Right lobe of liver (tissue), 6 donors: ENCODE measurements around the gene NPPC. TPM values are rescaled to one million over a fixed set of nuclear protein-coding genes. Genes with fewer than 3 reads are reported as not detected.
A peak's percentile ranks its signal among the peaks of the same experiment; 100 is the strongest.

Experiments used
- ATAC-seq, 4 donors: fragments of 200-7000 bp; cut with Tn5 transposase; one replicate each; pipeline ENCODE4 v1.9.1; 2020; ENCODE audit warnings: mild to moderate bottlenecking in 4 of 4, moderate library complexity in 4 of 4
- DNase-seq, 3 donors: peaks; one replicate each; pipeline ENCODE4 v3.0.0-alpha.2; 2020
- H3K27ac ChIP-seq, 3 donors: fragments of 200-600 bp; one replicate each; pipeline ENCODE4 v1.8.0; 2022
- H3K27me3 ChIP-seq, 2 donors: fragments of 200-600 bp; one replicate each; pipeline ENCODE4 v1.8.0; 2022
- H3K36me3 ChIP-seq, 4 donors: fragments of 200-600 bp; sonication (generic) in 1 of 4; one replicate each; pipeline versions ENCODE4 v1.5.1 to v1.8.0; 2017 to 2022; ENCODE audit warnings: control low read depth in 1 of 4
- H3K4me1 ChIP-seq, 4 donors: fragments of 200-600 bp; sonication (generic) in 1 of 4; one replicate each; pipeline versions ENCODE4 v1.5.1 to v1.8.0; 2017 to 2022; ENCODE audit warnings: control low read depth in 1 of 4
- H3K4me3 ChIP-seq, 3 donors: fragments of 200-600 bp; one replicate each; pipeline ENCODE4 v1.8.0; 2022
- H3K9me3 ChIP-seq, 4 donors: fragments of 200-600 bp; sonication (generic) in 1 of 4; one replicate each; pipeline versions ENCODE4 v1.5.1 to v1.8.0; 2017 to 2022; ENCODE audit warnings: control low read depth in 1 of 4
- POLR2A ChIP-seq: fragments of 450-650 bp; IDR thresholded peaks from one replicate; pipeline ENCODE4 v1.6.1; 2017; ENCODE audit warnings: antibody characterized with exemption, mild to moderate bottlenecking
- WGBS: methylation state at CpG from one replicate; pipeline ENCODE4 v1.1.6; 2018; ENCODE audit warnings: low coverage, low lambda C conversion rate; ENCODE audit not compliant: insufficient coverage; ENCODE audit errors: missing lambda C conversion rate; 5-methylcytosine and 5-hydroxymethylcytosine counted together
- intact Hi-C, 2 donors: fragments of 100-400 bp; cut with DNase I; formaldehyde crosslinking; loops; one replicate each; pipeline versions ENCODE4 v1.11.2 to v1.14.1; 2022
- total RNA-seq, 6 experiments: library from RNA; depleted of rRNA in 2 of 6; stranded (reverse); fragments of >200 nt in 2 of 6; fragmentation: NEBNext Ultra II Directional in 3 of 6; extraction: Animal tissue kit (Norgen Biotek cat#: 25700) in 3 of 6; gene quantifications; one replicate each; pipeline versions ENCODE4 v1.1.0 to v1.2.4, GENCODE V29; 2016 to 2023
- TF ChIP-seq, protein P1 (sequence below), 4 donors: fragments of 200-600 bp in 3 of 4; fragments of 450-650 bp in 1 of 4; IDR thresholded peaks; one replicate each; pipeline versions ENCODE4 v1.5.1 to v1.8.0; 2016 to 2022; ENCODE audit warnings: antibody characterized with exemption in 4 of 4, mild to moderate bottlenecking in 2 of 4
- donor health status: DM: no; HTN: yes; CAD: no.
- donor health status: DM: no; HTN: no; CAD: no.
- donor health status: DM: no; HTN: no; CAD: no.
- donor health status: DM: no; HTN: yes; CAD: no.
- donor health status: DM: no; HTN: yes; CAD: no.

NPPC gene
- total RNA-seq, 6 experiments from 2014 or later: not detected

DNA sequence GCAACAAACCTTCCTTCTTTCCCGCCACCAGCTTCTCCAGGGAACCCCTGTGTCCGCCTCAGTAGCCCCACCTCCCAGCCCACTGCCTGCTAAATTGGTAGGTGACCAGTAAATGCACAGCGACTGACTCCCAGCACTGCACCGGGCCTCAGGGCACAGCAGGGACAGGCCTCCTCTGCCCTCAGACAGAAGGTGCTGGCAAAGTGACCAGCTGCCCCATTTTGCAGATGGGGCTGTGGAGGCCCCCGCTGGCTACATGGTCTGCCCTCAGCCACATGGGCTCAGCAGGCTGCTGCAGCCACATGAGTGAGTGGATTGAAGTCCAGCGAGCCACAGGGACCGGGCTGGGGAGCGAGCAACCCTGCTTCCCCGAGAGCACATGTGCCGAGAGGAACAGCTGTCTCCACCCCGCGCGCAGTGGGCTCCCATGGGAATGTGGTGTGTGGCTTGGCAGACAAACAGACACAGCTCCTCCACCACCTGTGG is 7.8 kb upstream of the NPPC start:
- Histone ChIP-seq H3K9me3 (no peaks in the 10 kb centered on the region), H3K4me3 (no peak overlapping the region), H3K4me1 (no peaks in the 10 kb centered on the region), H3K27me3 (no peaks in the 10 kb centered on the region), H3K36me3 (no peaks in the 10 kb centered on the region), H3K27ac (no peak overlapping the region)
- TF ChIP-seq, protein P1, sequence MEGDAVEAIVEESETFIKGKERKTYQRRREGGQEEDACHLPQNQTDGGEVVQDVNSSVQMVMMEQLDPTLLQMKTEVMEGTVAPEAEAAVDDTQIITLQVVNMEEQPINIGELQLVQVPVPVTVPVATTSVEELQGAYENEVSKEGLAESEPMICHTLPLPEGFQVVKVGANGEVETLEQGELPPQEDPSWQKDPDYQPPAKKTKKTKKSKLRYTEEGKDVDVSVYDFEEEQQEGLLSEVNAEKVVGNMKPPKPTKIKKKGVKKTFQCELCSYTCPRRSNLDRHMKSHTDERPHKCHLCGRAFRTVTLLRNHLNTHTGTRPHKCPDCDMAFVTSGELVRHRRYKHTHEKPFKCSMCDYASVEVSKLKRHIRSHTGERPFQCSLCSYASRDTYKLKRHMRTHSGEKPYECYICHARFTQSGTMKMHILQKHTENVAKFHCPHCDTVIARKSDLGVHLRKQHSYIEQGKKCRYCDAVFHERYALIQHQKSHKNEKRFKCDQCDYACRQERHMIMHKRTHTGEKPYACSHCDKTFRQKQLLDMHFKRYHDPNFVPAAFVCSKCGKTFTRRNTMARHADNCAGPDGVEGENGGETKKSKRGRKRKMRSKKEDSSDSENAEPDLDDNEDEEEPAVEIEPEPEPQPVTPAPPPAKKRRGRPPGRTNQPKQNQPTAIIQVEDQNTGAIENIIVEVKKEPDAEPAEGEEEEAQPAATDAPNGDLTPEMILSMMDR (IDR thresholded peaks at IDR 0.05): no peak
- TF ChIP-seq POLR2A: no peak
- 80% methylated on average over 2 of the region's 13 CpGs for WGBS
- ATAC-seq (no peak), DNase-seq (no peak)
- intact Hi-C loops: no loop called here

DNA sequence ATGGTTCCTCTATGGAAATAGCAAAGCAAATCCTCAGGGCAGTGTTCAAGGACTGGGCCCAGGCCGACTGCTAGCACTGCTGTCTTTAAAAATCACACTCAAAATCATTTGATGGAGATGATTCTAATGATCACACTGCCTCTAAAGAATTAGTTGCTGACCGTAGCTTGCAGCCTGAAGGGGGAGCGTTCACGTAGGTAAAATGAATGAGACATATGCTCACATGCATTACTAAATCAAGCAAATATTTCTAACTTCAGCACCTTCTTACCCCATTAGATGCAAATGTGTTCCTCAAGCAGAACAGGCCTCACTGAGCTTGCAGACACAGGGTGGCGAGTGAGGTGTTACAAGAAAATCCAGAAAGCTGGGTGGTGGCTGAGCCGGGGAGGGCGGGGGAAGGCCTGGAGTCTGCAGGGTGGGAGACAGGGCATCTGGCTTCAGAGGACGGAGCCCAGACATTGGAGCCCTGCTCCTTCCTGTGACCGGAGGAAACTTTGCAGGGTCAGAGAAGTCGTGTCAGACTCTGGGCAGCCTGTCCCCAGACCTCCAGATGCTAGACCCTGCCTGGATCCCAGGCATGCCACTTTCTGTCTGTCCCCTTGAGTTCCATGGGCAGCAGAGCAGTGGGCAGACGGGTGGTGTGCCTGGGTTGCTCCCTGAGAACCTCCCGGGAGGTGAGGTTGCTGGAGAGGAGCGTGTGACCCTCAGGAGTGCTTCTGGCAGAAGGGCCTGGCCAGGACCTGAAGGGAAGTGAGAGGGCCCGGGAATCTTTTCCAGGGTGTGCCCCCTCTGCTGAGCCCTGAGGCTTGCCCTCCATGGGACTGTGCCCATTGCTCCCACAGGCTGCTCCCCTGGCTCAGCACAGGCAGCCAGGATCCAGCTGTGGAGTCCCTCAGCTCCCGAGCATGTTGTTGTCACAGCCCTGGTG is 7.1 kb upstream of the NPPC start:
- intact Hi-C loops: no loop called here
- TF ChIP-seq, protein P1 (IDR thresholded peaks at IDR 0.05): no peak
- Histone ChIP-seq H3K4me1 (no peaks in the 10 kb centered on the region), H3K27me3 (no peaks in the 10 kb centered on the region), H3K36me3 (no peaks in the 10 kb centered on the region), H3K4me3 (no peak overlapping the region), H3K9me3 (no peaks in the 10 kb centered on the region), H3K27ac (no peak overlapping the region)
- ATAC-seq: no peak
- no peak for DNase-seq
- 82% methylated on average over 6 of the region's 15 CpGs for WGBS

DNA sequence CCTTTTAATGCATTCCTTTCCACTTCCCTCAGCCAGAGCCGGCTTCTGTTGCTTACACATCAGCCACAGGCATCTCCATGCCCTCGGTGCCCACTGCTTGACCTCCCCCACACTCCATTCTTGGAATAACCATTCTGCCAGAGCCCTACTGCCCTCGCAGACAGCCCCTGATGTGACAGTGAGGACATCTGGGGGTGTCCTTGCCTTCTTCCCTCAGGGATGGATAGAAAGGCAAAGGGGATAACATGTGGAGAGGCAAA is 6.4 kb upstream of the NPPC start:
- H3K4me1 ChIP-seq: no peaks in the 10 kb centered on the region
- H3K36me3 ChIP-seq: no peaks in the 10 kb centered on the region
- H3K27ac ChIP-seq: no peak overlapping the region
- no peaks in the 10 kb centered on the region for H3K9me3 ChIP-seq
- ATAC-seq (no peak), DNase-seq (no peak)
- intact Hi-C loops: no loop called here
- H3K27me3 ChIP-seq: no peaks in the 10 kb centered on the region
- no peak overlapping the region for H3K4me3 ChIP-seq
- TF ChIP-seq POLR2A: no peak
- TF ChIP-seq, protein P1 (IDR thresholded peaks at IDR 0.05): no peak
- 61% methylated on average over 3 of the region's 3 CpGs for WGBS

DNA sequence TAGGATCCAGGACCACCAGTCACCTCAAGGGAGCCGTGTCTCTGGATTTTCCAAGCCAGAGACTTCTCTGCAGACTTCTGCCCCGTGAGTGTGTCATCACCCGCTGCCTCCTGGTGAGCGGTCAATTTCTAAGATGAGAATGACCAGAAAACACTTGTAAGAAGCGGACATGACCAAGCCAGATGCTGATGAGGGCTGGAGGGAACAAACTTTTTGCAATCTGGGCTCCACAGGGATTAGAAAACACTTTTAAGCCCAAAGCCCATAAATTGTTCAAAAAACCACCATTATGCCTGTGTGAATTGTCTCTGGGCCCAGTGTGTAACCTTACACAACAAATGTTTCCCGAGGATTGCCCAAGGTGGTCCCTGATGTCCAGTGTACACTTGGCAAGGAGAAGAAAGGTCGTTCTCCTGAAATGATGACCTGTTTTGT is 5.3 kb upstream of the NPPC start:
- Histone ChIP-seq H3K4me1 (peaks cover 0 to 3% (median under 1%) of the 10 kb centered on the region in 4 donors), H3K4me3 (no peak overlapping the region), H3K27me3 (no peaks in the 10 kb centered on the region), H3K36me3 (no peaks in the 10 kb centered on the region), H3K27ac (no peak overlapping the region), H3K9me3 (no peaks in the 10 kb centered on the region)
- intact Hi-C loops: no loop called here
- no peak for TF ChIP-seq POLR2A
- TF ChIP-seq, protein P1 (IDR thresholded peaks at IDR 0.05): no peak
- peak in 1 of 3 donors; percentile 31 for DNase-seq
- WGBS: 62% methylated on average over 3 of the region's 7 CpGs
- no peak for ATAC-seq
